ENCODE data around the gene DGKH.

GRCh38 chr13:42056146-42056545 is 7.7 kb downstream of the DGKH start:
- no peak for TF ChIP-seq CTCF (IDR thresholded peaks at IDR 0.05; ENCODE audit: low read length)
- TF ChIP-seq EZH2 (optimal IDR thresholded peaks at IDR 0.05; ENCODE audit: low read depth, low read length): no peak
